NT2/D1 (cell line): ENCODE data around the gene ELK1.
"Not testable (repeated sequence)": the region's sequence is repeated elsewhere in the genome, so short reads cannot be mapped to it uniquely, and the experiment has no call there.

Experiments
- DNase-seq: peaks from one replicate; pipeline ENCODE4 v3.0.0-alpha.2; 2011; ENCODE audit warnings: low read depth, low spot score
- H3K27me3 ChIP-seq: 2 replicates; pipeline ENCODE4 v1.6.0; 2011; ENCODE audit warnings: mild to moderate bottlenecking; ENCODE audit not compliant: insufficient read length, insufficient read depth
- H3K36me3 ChIP-seq: 2 replicates; pipeline ENCODE4 v1.6.1; 2011; ENCODE audit warnings: mild to moderate bottlenecking, low read length, mixed read lengths; ENCODE audit not compliant: insufficient read depth, insufficient read length
- H3K4me1 ChIP-seq: 2 replicates; pipeline ENCODE4 v1.5.1; 2011; ENCODE audit not compliant: insufficient read depth, insufficient read length
- H3K4me3 ChIP-seq: 2 replicates; pipeline ENCODE4 v1.5.1; 2011; ENCODE audit warnings: low read depth; ENCODE audit not compliant: insufficient read length
- H3K9ac ChIP-seq: 2 replicates; pipeline ENCODE4 v1.6.0; 2011; ENCODE audit warnings: low read depth; ENCODE audit not compliant: insufficient read length
- H3K9me3 ChIP-seq: 2 replicates; pipeline ENCODE4 v1.5.1; 2011; ENCODE audit warnings: mild to moderate bottlenecking, low read length; ENCODE audit not compliant: insufficient read depth
- SUZ12 ChIP-seq: IDR thresholded peaks from 2 replicates; pipeline ENCODE4 v1.6.1; 2011; ENCODE audit not compliant: insufficient read length, insufficient read depth; ENCODE audit errors: extremely low read depth
- YY1 ChIP-seq: IDR thresholded peaks from 2 replicates; pipeline ENCODE4 v1.6.1; 2011; ENCODE audit not compliant: insufficient read length, insufficient read depth
- ZNF274 ChIP-seq: IDR thresholded peaks from 2 replicates; pipeline ENCODE4 v1.6.1; 2011; ENCODE audit warnings: mild to moderate bottlenecking, low read depth, low read length

Gene ELK1

DNA sequence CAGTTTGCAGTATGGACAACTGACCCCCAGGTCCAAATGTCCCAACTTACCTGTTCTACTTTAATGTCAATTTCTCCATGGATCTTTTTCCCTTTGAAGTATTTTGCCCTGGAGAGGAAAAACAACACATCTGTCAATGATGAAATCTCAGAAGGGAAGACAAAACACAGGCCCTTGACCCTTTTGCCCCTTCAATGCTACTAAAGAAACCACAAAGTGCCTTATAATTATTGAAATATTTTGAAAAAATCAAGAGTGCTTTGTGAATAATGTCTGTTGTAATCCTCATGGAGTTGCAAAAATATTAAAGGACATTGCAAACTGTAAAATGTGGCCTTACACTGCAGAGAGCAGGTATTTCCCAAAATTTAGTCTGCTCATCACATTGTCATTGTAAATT, 43.3 kb downstream of the ELK1 start:
- Histone ChIP-seq H3K9ac (no peak overlapping the region), H3K4me3 (no peak overlapping the region), H3K9me3 (no peaks in the 10 kb centered on the region), H3K4me1 (peaks cover 5% of the 10 kb centered on the region), H3K36me3 (no peaks in the 10 kb centered on the region), H3K27me3 (no peaks in the 10 kb centered on the region)
- no peak for DNase-seq
- TF ChIP-seq YY1 (no peak), ZNF274 (no peak), SUZ12 (no peak)

DNA sequence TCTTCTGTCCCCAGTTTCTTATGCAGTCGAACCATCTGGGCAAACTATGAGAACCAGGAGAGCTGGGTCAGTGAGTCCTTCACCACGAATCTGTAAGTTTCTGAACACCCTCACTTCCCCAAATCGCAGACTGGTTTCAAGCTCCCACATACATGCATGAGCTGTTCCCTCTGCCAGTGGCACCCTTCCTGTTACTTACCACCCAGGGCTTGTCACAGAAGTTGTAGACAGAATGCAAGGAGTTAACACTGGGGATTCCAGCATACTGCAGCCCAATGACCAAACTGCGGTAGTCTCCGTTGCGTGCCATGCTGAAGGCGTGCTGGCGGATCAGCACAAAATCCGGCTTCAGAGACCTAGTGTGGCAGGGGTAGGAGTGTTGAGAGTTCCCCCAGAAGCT, 45.3 kb downstream of the ELK1 start:
- no peak for DNase-seq
- no peaks in the 10 kb centered on the region for H3K27me3 ChIP-seq

DNA sequence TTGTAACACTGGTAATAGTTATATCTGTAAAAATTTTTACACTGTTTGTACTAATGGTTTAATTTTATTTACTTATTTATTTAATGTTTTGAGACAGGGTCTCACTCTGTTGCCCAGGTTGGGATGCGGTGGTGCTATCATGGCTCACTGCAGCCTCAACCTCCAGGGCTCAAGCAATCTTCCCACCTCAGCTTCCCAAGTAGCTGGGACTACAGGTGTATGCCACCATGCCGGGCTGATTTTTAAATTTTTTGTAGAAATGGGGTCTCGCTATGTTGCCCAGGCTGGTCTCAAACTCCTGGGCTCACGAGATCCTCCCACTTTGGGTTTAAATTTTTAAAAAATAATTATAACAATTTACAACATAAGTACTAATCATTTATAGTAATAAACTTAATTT, 47.2 kb downstream of the ELK1 start:
- not testable (repeated sequence) for H3K4me1 ChIP-seq, H3K4me3 ChIP-seq, DNase-seq, H3K9ac ChIP-seq, H3K27me3 ChIP-seq, H3K36me3 ChIP-seq, H3K9me3 ChIP-seq

More for the DNA sequence above, 45.3 kb downstream of the ELK1 start:
- TF ChIP-seq ZNF274: no peak
- TF ChIP-seq YY1: no peak
- TF ChIP-seq SUZ12: no peak
- Histone ChIP-seq H3K36me3 (no peaks in the 10 kb centered on the region), H3K4me3 (no peak overlapping the region), H3K4me1 (peaks cover 5% of the 10 kb centered on the region), H3K9ac (no peak overlapping the region), H3K9me3 (no peaks in the 10 kb centered on the region)

DNA sequence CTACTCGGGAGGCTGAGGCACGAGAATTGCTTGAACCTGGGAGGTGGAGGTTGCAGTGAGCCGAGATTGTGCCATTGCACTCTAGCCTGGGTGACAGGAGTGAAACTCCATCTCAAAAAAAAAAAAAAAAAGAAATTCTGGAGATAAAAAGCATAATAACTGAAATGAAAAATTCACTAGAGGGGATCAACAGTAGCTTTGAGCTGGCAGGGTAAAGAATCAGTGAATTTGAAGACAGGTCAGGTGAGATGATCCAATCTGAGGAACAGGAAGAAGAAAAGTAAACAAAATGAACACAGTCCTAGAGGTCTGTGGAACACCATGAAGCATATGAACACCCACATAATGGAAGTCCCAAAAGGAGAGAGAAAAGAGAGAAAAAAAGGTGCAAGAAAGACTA, 53.1 kb downstream of the ELK1 start:
- DNase-seq: no peak
- Histone ChIP-seq H3K36me3 (no peaks in the 10 kb centered on the region), H3K9me3 (no peaks in the 10 kb centered on the region), H3K27me3 (no peaks in the 10 kb centered on the region), H3K4me3 (no peak overlapping the region), H3K4me1 (no peaks in the 10 kb centered on the region), H3K9ac (no peak overlapping the region)
- TF ChIP-seq ZNF274 (no peak), YY1 (no peak), SUZ12 (no peak)

DNA sequence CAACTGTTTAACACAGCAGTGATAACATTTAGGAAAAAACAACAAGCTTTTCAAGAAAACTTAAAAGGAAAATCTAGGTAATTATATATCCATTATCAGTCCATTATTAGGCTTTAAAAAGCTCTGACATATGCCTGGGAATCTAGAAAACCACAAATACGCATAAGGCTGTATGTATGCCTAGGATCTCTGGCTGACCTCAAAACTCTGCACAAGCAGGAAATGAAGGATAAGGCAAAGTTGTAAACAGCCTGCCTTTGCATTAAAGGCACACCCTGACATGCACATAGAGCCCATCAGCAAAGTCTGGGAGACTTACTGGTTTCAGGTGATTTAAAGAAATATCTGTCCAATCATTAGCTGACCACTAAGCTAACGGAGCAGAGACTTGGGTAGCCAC, 54.1 kb downstream of the ELK1 start:
- no peaks in the 10 kb centered on the region for H3K36me3 ChIP-seq
- no peak overlapping the region for H3K4me3 ChIP-seq
- TF ChIP-seq YY1: no peak
- TF ChIP-seq SUZ12: no peak
- TF ChIP-seq ZNF274: no peak
- DNase-seq: no peak
- no peak overlapping the region for H3K9ac ChIP-seq
- H3K9me3 ChIP-seq: no peaks in the 10 kb centered on the region
- no peaks in the 10 kb centered on the region for H3K27me3 ChIP-seq
- H3K4me1 ChIP-seq: no peaks in the 10 kb centered on the region

DNA sequence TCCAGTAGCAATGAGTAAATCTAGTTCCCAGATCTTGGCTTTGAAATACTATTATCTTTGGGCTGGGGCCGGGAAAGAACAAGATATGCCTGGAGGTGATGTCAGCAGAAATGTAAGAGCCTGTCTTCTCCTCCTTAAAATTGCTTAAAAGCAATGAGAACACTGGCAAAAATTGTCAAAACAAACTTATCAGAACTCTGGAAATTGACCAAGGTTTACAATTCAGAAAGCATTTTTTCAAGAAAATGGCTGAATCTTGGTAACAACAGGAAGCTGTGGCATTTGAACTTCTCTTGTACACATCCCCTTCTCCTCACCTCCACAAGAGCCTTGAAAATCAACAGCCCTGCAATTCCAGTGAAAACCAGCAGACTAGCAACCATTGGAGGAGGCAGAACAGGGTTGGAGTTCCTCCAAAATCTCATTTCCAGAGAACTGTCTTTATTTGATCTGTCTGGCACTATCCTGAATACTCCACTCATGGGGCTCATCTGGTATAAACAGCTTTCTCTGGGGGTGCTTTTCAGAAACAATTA, 54.6 kb downstream of the ELK1 start:
- H3K36me3 ChIP-seq: no peaks in the 10 kb centered on the region
- no peak for TF ChIP-seq ZNF274
- no peak for TF ChIP-seq SUZ12
- no peak for TF ChIP-seq YY1
- no peak overlapping the region for H3K9ac ChIP-seq
- no peaks in the 10 kb centered on the region for H3K4me1 ChIP-seq
- H3K4me3 ChIP-seq: no peak overlapping the region
- H3K27me3 ChIP-seq: no peaks in the 10 kb centered on the region
- no peak for DNase-seq
- H3K9me3 ChIP-seq: no peaks in the 10 kb centered on the region

DNA sequence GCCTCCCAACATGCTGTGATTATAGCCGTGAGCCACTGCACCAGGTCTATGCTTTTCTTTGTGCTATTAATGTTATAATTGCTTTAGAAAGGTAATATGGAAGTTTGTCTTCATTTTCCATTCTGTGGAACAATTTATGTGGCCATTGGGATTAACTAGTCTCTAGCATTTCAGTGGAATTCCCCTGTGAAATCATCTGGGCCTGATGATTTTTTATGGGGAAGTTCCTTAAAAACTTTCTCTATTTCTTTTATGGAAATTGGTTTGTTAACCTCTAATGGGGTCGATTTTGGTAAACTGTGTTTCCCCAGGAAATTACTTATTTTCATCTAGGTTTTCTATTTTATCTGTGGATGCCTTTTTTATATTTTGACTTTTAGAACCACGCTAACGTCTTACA, 56.8 kb downstream of the ELK1 start:
- Histone ChIP-seq H3K9me3 (no peaks in the 10 kb centered on the region), H3K4me1 (no peaks in the 10 kb centered on the region), H3K27me3 (no peaks in the 10 kb centered on the region), H3K4me3 (no peak overlapping the region), H3K9ac (no peak overlapping the region), H3K36me3 (no peaks in the 10 kb centered on the region)
- TF ChIP-seq SUZ12: no peak
- TF ChIP-seq YY1: no peak
- no peak for DNase-seq

DNA sequence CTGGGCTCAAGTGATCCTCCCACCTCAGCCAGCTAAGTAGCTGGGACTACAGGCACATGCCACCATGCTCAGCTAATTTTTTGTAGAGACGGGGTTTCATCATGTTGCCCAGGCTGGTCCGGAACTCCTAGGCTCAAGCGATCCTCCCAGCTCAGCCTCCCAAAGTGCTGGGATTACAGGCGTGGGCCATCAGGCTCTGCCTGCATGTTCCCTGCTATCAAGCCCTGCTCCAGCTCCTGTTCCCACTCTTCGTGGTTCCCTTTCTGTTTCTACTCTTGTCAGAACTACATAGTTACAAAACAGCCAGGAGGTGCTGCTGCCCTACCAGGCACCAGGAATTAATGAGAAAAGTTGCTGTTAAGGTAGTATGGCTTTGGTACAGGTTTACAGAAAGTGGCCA, 59.4 kb downstream of the ELK1 start:
- Histone ChIP-seq H3K9ac (no peak overlapping the region), H3K4me3 (no peak overlapping the region), H3K27me3 (no peaks in the 10 kb centered on the region), H3K9me3 (no peaks in the 10 kb centered on the region), H3K4me1 (no peaks in the 10 kb centered on the region), H3K36me3 (peaks cover 13% of the 10 kb centered on the region)
- DNase-seq: no peak
- TF ChIP-seq ZNF274 (no peak), SUZ12 (no peak), YY1 (no peak)
